IPS DF 4.7 (cell line): Measurements from ENCODE around the gene FHL2.

Source experiments
- DNase-seq: peaks from one replicate; pipeline ENCODE4 v3.0.0-alpha.2; 2013; ENCODE audit warnings: low spot score; ENCODE audit errors: extremely low read depth

FHL2 gene

DNA sequence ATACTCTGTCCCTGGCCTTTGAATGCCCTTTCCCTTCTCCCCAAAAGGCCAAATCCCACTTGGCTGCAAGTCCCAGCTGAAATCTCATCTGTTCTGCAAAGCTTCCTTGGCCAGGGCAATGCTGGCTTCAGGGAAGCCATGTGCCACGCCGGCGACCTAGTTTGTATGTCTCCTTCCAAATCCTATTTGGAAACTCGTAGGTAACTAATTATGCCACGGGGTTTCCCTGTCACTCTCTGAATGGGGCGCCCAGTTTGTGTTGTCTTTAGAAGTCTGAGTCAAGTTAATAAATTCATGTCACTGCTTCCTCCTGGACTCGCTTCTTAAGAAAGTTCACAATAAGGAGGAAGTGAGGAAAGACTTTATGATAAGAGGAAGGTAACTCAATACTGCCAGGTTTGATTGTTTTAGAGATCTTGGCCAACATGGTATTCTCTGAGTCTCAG lies 19.1 kb downstream of the FHL2 start:
- DNase-seq, result no peak

DNA sequence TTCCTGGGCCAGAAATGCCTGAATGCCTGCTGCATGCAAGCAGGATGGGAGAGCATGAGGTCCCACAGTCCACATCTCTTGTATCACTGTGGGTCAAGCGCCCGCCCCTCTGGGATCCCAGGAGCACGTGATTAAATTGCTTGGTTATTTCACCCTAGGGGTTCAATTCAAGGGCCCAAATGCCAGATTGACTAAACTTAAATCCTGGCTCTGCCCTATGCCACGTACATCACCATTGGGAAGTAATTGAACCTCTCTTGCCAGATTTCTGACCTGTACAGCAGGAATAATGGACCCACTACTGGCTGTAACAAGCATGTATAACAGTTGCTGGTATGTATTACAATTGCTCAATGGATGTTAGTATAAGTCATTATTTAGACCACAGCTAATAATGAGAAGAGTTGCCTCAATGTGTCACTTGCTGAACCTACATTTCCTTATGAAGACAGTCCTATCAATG lies 19.9 kb downstream of the FHL2 start:
- DNase-seq, result no peak

DNA sequence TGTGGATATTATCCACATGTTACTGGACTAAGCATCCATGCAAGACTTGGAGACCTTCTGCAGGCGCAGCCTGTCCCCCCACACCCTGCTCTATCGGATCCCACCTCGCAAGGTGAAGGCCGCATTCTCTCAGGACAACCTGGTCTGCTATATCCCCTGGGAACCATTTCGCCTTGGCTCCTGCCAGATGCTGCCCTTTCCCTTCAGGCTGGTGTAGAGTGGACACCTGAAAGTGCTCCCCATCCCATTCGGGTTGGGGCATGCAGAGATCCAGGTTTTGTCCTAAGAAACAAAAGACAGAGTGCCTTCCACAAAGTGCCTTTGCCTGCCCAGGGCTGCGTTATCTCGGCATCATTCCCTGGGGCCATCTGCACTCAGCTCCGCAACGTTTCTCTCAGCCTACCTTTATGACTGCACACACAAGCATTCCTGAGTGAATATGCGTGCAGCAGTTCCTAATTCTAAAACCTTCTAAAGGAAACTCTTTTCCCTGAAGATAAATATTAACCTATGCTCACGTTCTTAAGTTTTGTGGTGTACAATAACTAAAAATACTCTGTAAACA lies 20.5 kb downstream of the FHL2 start:
- no peak for DNase-seq

DNA sequence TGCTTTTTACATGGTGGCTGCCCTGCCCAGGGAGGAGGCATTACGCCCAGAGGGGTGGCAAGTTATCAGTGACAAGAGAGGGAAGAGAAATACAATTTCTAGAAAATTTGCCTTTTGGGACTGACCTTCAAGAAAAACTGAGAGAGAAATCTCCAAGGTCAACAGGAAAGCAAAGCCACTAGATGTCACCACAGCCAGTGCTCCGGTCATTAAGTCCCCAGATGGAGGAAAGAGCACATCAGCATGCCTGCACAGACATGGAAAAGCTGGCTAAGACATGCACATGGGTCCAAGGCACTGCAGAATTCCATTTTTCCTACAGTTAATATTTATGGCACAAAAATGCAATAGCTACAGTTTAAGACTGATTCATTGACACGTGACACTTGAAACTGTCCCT lies 21.0 kb downstream of the FHL2 start:
- DNase-seq, result no peak

DNA sequence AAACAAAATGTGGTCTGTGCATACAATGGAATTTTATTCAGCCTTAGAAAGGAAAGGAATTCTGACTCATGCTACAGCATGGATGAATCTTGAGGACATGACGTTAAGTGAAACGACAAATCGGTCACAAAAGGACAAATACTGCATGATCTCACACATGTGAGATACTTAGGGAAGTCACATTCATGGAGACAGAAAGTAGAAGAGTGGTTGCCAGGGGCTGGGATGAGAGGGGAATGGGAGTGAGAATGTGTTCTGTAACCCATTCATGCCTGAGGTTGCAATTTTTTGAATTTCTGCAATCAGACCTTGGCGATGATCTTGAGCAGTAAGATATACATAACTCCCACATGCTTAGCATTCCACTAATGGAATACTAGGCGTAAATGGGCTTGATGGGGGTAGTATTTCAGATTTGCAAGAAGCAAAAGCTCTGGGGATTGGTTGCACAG lies 22.0 kb downstream of the FHL2 start:
- no peak for DNase-seq

DNA sequence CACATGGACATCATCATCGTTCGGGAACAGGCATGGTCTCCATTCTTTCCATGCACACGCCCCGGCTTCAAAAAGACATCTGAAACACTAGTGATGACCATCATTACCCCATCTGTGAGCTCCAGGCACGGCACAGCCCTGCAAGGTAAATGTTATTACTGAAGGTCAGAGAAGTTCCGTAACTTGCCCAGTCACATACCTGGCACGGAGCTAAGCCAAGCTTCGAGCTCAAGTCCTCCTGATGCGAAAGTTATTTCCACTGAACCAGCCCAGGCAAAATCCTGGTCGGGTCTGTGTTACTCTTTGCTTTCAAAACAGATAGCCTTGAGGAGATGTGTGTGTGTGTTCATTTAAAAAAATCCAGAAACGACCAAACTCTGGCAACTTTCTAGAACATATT lies 22.8 kb downstream of the FHL2 start:
- DNase-seq, result no peak

DNA sequence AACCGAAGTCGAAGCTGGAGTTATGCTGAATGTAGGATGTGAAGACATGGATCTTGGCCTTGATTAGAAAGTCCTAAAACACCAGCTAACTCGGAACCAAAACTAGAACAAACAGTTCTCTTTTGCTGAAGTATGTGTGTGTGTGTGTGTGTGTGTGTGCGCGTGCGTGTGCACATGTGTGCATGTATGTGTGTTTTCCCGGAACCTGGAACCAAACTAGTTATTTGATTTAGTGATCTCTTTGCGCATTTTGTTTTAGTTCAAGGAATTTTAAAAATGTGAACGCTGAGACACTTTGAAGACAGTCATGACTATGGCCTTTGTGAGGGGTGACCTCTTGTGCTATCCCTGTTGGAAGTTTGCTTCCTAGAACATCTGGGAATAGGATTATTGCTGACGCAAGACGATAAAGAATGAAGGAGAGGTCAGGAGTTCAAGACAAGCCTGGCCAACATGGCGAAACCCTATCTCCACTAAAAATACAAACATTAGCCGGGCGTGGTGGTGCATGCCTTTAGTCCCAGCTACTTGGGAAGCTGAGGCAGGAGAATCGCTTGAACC lies 23.8 kb downstream of the FHL2 start:
- DNase-seq, result no peak

DNA sequence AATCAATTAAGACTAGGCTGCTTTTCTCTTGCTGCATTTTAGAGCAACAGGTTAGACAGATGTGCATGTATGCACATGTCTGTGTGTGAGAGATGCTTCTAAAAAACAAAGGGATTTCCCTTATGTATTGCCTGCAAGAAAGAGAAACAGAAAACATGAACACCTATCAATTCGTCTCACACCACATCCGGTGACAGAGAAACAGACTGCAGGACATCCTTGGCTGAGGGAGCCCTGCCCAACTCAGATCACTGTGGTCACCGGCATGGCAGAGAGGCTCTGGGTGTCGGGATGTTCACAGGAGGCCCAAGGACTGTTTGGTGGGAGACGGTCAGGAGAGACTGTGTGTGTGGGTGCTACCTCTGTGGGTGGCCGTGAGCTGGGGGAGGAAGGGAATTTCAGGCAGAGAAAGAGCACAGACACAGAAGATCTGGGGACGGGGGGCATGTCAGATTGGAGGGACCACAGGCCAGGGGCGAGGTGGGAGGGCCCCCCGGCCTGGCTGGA lies 24.9 kb downstream of the FHL2 start:
- DNase-seq, result no peak

DNA sequence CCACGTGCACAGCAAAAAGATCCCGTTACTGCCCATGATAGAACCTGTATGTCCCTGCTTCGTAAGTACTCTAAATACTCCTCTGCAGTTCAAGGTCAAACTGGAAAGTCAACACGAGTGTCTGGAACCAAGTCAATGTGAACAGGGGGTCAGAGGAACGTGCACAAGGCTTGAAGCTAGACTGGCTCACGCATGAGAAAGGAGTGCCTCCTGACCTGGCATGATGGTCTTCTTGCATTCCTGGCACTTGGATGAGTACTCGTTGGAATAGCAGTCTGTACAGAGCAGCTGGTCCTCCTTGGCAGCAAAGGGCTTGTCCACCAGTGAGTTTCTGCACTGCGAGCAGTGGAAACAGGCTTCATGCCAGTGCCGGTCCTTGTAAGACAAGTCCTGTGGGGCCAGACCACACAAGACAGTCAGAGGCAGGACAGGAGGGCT lies 25.5 kb downstream of the FHL2 start:
- DNase-seq, result no peak

DNA sequence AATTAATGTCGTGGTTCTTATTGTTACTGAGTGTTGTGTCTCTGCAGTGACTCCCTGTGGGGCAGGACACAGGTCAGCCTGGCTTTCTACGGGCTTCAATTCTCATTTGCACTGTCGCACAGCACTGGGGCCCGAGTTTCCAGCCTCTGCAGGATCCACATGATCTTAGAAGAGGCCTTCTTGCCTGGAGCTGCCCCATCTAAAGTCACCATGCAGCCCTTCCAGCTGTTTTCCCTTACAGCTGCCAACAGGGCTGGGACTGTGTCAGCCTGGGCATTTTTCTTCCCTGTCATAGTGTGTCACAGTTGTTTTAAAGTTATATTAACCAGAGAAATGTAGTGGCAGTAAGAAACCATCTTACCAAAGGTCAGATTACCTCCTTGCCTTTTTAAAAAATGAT lies 27.0 kb downstream of the FHL2 start:
- DNase-seq, result no peak

DNA sequence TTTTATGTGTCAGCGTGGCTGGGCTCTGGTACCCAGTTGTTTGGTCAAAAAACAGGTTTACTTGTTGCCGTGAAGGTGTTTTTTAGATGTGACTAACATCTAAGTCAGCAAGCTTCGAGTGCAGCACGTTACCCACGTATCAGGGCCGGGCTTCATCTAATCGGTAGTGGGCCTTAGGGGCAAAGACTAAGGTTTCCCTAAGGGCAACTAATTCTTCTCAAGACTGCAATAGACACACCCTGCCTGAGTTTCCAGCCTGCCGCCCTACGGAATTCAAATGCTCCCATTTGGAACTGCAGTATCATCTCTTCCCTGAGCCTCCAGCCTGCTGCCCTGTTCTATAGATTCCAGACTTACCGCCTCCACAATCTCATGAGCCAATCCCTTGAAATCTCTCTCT lies 27.7 kb downstream of the FHL2 start:
- DNase-seq, result no peak

DNA sequence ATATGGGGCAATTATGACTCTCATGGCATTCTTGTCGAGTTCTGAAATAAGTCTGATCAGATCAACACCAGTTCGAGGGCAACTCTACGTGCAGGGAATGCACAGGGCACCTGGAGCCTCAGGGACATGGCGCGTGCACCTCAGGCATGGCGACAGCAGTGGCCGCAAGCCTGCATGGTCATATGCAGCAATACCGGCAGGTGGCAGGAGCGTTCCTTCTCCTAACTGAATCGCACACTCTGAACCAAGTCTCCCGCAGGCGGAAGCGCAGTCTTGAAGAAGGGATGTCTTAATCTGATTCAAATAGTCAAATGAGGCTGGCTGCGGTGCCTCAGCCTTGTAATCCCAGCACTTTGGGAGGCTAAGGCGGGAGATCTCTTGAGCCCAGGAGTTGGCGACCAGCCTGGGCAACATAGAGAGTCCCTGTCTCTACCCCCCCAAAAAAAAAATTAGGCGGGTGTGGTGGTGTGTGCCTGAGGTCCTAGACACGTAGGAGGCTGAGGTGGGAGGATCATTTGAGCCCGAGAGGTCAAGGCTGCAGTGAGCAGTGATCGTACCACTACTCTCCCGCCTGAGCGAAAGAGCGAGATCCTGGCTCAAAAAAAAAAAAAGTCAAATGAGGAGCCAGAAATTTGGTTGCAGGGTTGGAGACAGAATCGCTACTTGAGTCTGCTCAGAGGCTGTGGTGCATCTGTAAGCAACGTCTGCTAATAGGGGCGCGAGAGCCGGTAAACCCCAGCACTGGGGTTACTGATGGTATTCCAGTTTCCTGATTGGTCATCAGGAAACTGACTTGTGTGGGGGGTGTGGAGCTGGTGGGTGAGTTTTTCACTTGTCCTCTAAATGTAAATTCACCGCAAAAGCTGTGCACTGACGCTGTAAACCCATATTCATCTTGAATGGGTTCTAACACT lies 28.8 kb downstream of the FHL2 start:
- peak; percentile 79 for DNase-seq

DNA sequence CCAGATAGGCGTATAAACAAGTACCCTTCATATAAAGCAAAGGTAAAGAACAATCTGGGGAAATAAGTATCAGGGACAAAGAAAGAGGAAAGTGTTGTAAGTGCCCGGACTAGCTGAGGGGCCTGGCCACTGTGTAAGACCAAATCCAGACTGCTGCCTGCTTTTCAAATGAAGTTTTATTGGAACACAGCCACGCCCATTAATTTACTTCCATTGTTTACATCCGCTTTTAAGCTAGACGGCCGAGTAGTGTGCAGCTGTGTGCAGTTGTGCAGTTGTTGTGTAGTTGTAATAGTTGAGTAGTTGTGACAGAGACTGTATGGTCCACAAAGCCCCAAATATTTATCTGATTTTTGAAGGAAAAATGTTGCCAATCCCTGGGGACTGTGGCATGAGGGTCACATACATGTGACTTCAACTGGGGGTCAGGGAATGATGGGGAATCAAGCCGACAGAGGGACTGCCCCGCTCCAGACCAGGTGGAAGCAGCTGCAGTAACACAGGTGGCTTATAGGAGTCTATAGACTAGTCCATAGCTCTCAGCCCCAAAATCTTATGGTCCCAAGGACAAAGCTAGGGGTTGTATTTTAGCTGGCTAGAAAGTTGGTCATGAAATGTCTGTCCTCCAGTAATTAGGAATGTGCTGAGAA lies 30.0 kb downstream of the FHL2 start:
- no peak for DNase-seq

DNA sequence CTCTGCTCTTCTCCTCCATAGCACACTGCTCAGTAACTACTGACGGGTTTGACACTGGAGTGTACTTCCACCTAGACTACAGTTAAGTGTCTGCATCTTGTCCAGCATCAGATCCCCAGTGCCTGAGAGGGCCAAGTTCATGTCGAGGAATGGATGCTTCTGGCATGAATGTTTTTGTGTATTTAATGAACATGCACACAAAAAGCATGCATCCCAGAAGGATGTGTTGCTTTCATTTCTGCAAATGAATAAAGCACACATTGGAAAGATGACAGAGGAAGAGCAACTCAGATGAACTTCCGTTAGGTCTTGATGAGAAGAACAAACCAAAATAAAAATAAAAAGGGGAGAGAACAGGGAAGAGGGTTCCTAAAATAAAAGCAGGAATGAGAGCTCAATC lies 33.6 kb downstream of the FHL2 start:
- no peak for DNase-seq

DNA sequence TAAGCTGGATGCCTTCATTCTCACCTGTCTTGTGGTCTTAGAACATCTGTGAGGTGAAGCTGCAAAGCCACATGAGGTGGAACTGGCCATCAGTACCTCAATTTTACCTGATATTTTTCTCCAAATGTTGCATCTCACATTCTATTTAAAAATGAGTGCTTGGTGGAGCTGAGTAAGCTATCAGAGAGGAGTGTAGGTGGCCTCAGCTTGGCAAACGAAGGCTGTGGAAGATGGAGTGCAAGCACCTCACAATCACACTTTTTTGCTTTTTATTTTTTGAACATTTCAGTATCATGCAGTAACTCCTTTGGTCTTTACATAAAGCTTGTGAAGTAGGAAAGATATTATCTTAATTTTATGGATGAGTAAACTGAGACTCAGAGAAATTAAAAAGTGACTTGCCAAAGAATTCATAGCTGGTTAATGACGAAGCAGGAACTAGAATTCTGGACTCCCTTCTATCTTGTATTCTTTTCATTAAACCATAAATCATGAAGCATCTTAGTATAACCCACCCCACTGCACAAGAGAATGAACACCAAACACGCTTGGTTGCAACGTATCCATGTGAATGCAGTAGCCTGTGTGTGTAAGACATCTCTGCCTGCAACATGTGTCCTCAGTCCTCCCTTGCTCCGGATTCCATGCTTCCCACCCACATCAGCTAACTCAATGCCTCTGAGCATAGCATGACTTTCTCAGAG lies 34.3 kb downstream of the FHL2 start:
- DNase-seq, result no peak

DNA sequence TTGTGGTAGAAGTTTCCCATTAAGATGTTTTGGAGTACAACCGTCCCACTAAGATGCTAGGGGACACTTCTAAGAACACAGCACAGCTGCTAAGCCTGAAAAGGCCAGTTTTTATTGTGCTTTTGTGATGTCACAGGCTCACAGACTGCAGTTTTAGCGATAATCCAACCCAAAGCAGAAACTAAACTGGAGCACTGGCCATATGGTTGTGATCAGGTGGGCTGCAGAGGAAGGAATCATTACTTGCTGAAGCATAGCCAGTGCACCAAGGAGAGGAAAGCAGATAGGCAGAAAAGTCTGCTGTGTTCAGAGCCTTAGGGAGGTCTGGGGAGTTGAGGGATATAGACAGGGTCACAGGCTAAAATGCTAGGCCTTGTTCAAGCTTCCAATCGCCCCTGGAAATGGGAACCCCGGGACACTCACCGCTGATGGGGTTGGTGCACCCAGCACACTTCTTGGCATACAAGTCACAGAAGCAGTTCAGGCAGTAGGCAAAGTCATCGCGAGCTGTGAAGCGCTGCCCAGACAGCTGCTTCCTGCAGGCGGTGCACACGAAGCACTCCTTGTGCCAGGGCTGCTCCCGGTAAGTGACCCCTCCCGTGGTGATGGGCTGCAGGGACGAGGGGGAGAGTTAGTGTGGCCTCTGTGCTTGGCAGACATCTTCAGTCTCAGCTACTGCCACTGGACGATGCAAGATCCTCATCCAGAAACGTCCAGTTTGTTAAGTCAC lies 35.8 kb downstream of the FHL2 start:
- no peak for DNase-seq

DNA sequence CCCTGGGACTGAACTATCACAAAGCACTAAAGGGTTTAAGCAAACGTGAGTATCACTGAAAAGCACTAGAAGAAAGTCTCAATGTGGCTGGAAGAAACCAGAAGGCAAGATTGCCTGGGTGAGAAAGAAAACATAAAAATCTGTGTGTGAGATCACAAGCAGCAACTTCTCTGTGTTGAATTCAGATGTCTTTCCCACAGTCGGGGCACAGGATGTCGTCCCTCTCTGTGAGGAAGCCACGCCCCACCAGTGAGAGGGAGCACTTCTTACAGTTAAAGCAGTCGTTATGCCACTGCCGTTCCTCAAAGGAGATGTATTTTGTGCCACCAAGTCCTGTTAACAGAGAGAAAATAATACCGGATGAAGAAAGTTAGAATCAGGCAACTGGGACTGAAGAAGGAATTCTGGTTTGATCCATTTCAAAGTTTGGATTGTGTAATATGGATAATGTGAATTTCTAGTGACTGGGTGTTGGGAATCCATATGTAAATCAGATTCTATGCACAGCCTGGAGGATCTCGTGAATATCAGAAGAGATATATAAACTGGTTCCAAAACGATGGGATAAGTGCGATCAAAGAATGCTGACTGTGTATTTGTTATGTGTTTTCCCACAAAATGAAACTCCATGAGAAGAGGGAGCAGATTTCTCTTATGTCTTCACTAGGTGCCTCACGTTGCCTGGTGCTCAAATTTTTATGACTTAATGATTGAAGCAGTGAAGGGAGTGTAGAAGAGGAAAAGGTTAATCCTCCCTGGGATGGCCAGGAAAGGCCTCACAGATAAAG lies 37.6 kb downstream of the FHL2 start:
- DNase-seq, result no peak

DNA sequence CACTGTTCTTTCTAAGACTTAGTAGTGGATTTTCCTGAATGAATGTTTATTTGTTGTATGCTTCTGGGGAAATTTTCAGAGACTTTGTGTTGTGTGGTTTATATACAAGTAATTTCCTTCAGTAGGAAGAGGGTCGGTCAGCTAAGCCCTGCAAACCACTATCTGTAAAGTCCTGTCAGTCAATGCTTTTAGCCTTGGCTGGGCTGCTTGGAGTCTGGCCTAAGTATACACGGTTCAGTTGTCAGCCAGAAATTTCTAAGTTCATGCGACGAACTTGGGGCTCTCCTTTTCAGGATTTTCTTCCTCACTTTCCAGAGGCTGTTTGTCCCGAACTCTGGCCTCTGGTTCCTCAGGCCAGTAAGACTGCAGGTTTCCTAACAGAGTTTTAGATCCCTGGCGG lies 40.3 kb downstream of the FHL2 start:
- no peak for DNase-seq

DNA sequence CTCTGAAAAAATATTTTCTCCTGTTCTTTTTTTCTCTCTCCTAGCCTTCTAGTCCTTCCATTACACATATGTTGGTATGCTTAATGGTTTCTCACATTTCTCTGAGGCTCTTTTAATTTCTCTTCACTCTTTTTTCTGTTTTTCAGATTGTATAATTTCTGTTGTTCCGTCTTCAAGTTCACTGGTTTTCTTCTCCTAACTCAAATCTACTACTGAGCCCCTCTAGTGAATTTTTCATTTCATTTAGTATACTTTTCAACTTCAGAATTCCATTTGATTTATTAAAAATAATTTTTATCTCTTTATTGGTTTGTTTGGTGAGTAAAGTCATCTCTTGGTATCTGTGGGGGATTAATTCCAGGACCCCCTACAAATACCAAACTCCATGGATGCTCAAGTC lies 41.7 kb downstream of the FHL2 start:
- no peak for DNase-seq
